WI38 (cell line): ENCODE results near the gene KISS1.

Experiments
- H3K4me3 ChIP-seq: 2 replicates; pipeline ENCODE4 v1.5.1; 2011; ENCODE audit warnings: low read depth, mild to moderate bottlenecking, control low read depth, low read length
- TF ChIP-seq, protein P1 (sequence below): IDR thresholded peaks from 2 replicates; pipeline ENCODE4 v1.5.1; 2012; ENCODE audit warnings: low read depth, mild to moderate bottlenecking, control low read depth, low read length

KISS1 gene

DNA sequence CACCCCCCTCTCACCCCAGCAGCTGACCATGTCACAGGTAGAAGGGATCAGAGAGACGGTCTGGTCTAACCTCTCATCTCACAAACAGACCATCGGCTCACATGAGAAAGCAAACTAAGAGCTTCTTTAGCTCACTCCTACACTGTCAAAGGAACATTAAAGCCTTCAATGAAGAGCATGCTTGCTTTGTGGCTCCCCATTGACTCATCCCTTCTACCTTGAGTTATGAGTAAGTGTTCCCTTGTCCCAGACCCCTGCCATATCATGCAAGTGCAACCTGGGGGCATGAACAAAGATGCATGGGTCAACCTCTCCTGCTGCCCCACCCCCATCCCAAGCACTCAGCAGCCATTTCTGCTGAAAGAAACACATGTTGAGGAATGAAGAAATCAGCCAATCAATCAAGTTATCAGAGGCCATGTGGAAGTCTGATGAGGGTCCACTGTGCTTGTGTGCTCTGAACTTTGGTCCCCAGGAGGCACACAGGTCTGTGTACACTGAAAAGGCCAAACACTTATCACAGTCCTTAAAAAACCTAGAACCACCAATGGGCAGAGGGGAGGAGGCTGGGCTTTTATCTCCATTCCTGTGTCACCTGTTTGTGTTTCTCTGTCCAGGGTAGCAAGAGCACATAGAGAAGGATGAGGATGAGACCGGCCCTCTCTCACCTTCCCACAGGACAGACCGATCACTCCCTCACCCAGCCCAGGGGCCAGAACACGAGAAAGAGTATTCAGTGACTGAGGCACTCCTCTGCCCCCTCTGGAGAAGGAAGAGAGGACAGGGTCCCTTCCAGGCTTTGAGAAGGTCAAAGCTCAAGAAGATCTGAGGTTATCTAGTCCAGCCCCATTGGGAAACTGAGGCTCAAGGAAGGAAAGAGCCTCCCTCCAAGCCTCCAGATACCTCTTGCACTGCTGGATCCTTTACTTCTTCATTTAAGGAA is 54.0 kb downstream of the KISS1 start:
- TF ChIP-seq, protein P1, sequence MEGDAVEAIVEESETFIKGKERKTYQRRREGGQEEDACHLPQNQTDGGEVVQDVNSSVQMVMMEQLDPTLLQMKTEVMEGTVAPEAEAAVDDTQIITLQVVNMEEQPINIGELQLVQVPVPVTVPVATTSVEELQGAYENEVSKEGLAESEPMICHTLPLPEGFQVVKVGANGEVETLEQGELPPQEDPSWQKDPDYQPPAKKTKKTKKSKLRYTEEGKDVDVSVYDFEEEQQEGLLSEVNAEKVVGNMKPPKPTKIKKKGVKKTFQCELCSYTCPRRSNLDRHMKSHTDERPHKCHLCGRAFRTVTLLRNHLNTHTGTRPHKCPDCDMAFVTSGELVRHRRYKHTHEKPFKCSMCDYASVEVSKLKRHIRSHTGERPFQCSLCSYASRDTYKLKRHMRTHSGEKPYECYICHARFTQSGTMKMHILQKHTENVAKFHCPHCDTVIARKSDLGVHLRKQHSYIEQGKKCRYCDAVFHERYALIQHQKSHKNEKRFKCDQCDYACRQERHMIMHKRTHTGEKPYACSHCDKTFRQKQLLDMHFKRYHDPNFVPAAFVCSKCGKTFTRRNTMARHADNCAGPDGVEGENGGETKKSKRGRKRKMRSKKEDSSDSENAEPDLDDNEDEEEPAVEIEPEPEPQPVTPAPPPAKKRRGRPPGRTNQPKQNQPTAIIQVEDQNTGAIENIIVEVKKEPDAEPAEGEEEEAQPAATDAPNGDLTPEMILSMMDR, result no peak

GRCh38 chr1:204141131-204141530 is 55.2 kb downstream of the KISS1 start:
- TF ChIP-seq, protein P1, result no peak
- H3K4me3 ChIP-seq, result no peak overlapping the region

More for the DNA sequence above, 54.0 kb downstream of the KISS1 start:
- H3K4me3 ChIP-seq, result no peak overlapping the region
